OCI-LY1 (cell line): ENCODE results near the gene IL1F10.

Experiments used
- H2AFZ ChIP-seq: fragments of 200-600 bp; sonication (generic), shearing (Covaris generic); 2 replicates; pipeline ENCODE4 v1.6.0; 2014; ENCODE audit warnings: antibody characterized with exemption, mild to moderate bottlenecking, low read length
- H3F3A ChIP-seq: fragments of 200-600 bp; sonication (generic), shearing (Covaris generic); 2 replicates; pipeline ENCODE4 v1.6.0; 2014; ENCODE audit warnings: mild to moderate bottlenecking, antibody characterized with exemption, low read length, moderate library complexity; ENCODE audit not compliant: insufficient read depth
- H3K27ac ChIP-seq: fragments of 200-600 bp; sonication (generic); 2 replicates; pipeline ENCODE4 v1.5.1; 2014; ENCODE audit warnings: low read length, mixed run types, mild to moderate bottlenecking, low read depth; ENCODE audit not compliant: poor library complexity, severe bottlenecking
- H3K27me3 ChIP-seq: fragments of 200-600 bp; sonication (generic); 2 replicates; pipeline ENCODE4 v1.6.0; 2014; ENCODE audit warnings: antibody characterized with exemption, mild to moderate bottlenecking, low read length, moderate library complexity; ENCODE audit not compliant: insufficient read depth
- H3K36me3 ChIP-seq: fragments of 200-600 bp; sonication (generic); 2 replicates; pipeline ENCODE4 v1.6.1; 2014; ENCODE audit warnings: mild to moderate bottlenecking, antibody characterized with exemption, low read length, moderate library complexity, mixed read lengths; ENCODE audit not compliant: insufficient read depth
- H3K4me1 ChIP-seq: fragments of 200-600 bp; sonication (generic); 2 replicates; pipeline ENCODE4 v1.5.1; 2014; ENCODE audit warnings: mild to moderate bottlenecking, low read length, moderate library complexity; ENCODE audit not compliant: insufficient read depth, severe bottlenecking
- H3K4me2 ChIP-seq: fragments of 200-600 bp; sonication (generic), shearing (Covaris generic); 2 replicates; pipeline ENCODE4 v1.6.1; 2014; ENCODE audit warnings: low read length
- H3K4me3 ChIP-seq: fragments of 200-600 bp; sonication (generic); 2 replicates; pipeline ENCODE4 v1.5.1; 2014; ENCODE audit warnings: low read length, low read depth, mild to moderate bottlenecking, mixed read lengths; ENCODE audit not compliant: poor library complexity, severe bottlenecking
- H3K79me2 ChIP-seq: fragments of 200-600 bp; shearing (Covaris generic); 2 replicates; pipeline ENCODE4 v1.6.1; 2016; ENCODE audit warnings: mixed run types, low read length, mixed read lengths; ENCODE audit not compliant: insufficient read depth
- H3K9ac ChIP-seq: fragments of 200-600 bp; sonication (generic), shearing (Covaris generic); 2 replicates; pipeline ENCODE4 v1.6.1; 2014; ENCODE audit warnings: mild to moderate bottlenecking, low read length, mixed read lengths
- H3K9me2 ChIP-seq: fragments of 200-600 bp; sonication (generic), shearing (Covaris generic); 2 replicates; pipeline ENCODE4 v1.6.1; 2014; ENCODE audit warnings: low read depth, mild to moderate bottlenecking, low read length, mixed read lengths
- H3K9me3 ChIP-seq: fragments of 200-600 bp; shearing (Covaris generic); 2 replicates; pipeline ENCODE4 v1.6.1; 2014; ENCODE audit warnings: low read length, mixed read lengths
- H4K20me1 ChIP-seq: fragments of 200-600 bp; sonication (generic), shearing (Covaris generic); 2 replicates; pipeline ENCODE4 v1.6.0; 2016; ENCODE audit warnings: mild to moderate bottlenecking, low read length; ENCODE audit not compliant: insufficient read depth
- EZH2 ChIP-seq: fragments of 200-600 bp; sonication (generic), shearing (Covaris generic); IDR thresholded peaks from 2 replicates; pipeline ENCODE4 v1.8.0; 2017; ENCODE audit warnings: borderline replicate concordance, mixed run types, mild to moderate bottlenecking, antibody characterized with exemption, low read length, moderate library complexity, mixed read lengths
- TF ChIP-seq, protein P1 (sequence below): fragments of 200-600 bp; sonication (generic), shearing (Covaris generic); IDR thresholded peaks from 2 replicates; pipeline ENCODE4 v1.5.1; 2017; ENCODE audit warnings: mild to moderate bottlenecking, antibody characterized with exemption, low read length, moderate library complexity, mixed read lengths

The IL1F10 gene

DNA sequence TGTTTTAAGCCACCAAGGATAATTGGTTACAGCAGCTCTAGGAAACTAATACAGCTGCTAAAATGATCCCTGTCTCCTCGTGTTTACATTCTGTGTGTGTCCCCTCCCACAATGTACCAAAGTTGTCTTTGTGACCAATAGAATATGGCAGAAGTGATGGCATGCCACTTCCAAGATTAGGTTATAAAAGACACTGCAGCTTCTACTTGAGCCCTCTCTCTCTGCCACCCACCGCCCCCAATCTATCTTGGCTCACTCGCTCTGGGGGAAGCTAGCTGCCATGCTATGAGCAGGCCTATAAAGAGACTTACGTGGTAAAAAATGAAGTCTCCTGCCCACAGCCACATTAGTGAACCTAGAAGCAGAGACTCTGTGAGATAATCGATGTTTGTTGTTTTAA, 3.5 kb upstream of the IL1F10 start:
- Histone ChIP-seq H3K36me3 (no peaks in the 10 kb centered on the region), H3K9ac (no peak overlapping the region), H3K9me2 (no peaks in the 10 kb centered on the region), H3K4me2 (no peak overlapping the region), H3K9me3 (no peaks in the 10 kb centered on the region), H3K4me3 (no peak overlapping the region), H3F3A (no peaks in the 10 kb centered on the region), H3K4me1 (no peaks in the 10 kb centered on the region), H3K27ac (no peak overlapping the region), H3K79me2 (no peaks in the 10 kb centered on the region), H3K27me3 (no peaks in the 10 kb centered on the region; the same call in 1 of the 2 replicates), H2AFZ (no peak overlapping the region), H4K20me1 (no peaks in the 10 kb centered on the region)
- TF ChIP-seq, protein P1, sequence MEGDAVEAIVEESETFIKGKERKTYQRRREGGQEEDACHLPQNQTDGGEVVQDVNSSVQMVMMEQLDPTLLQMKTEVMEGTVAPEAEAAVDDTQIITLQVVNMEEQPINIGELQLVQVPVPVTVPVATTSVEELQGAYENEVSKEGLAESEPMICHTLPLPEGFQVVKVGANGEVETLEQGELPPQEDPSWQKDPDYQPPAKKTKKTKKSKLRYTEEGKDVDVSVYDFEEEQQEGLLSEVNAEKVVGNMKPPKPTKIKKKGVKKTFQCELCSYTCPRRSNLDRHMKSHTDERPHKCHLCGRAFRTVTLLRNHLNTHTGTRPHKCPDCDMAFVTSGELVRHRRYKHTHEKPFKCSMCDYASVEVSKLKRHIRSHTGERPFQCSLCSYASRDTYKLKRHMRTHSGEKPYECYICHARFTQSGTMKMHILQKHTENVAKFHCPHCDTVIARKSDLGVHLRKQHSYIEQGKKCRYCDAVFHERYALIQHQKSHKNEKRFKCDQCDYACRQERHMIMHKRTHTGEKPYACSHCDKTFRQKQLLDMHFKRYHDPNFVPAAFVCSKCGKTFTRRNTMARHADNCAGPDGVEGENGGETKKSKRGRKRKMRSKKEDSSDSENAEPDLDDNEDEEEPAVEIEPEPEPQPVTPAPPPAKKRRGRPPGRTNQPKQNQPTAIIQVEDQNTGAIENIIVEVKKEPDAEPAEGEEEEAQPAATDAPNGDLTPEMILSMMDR = no peak
- no peak for TF ChIP-seq EZH2

DNA sequence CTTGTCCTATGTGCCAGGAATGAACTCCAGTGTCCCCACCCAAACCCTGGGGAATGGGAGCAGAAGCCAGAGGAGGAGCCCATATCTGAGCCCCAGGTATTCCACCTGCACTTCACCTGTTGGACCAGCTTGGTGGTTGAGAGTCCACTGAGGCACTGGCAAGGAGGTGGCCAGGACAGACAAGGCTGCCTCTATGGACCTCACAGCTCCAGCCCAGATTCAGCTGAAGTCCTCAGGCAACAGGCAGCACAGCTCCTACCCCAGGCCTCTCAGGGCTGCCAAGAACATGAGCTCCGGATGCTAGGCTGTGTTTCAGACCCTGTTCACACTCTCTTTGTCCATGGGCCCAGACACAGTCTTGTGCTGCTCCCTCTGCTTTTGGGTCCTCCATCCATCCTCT, 2.9 kb upstream of the IL1F10 start:
- Histone ChIP-seq H4K20me1 (no peaks in the 10 kb centered on the region), H3K27ac (no peak overlapping the region), H3K79me2 (no peaks in the 10 kb centered on the region), H3K9me2 (no peaks in the 10 kb centered on the region), H3K36me3 (no peaks in the 10 kb centered on the region), H3F3A (no peaks in the 10 kb centered on the region), H3K4me3 (no peak overlapping the region), H3K9me3 (no peaks in the 10 kb centered on the region), H3K4me2 (no peak overlapping the region), H2AFZ (no peak overlapping the region), H3K27me3 (no peaks in the 10 kb centered on the region; the same call in 1 of the 2 replicates), H3K9ac (no peak overlapping the region), H3K4me1 (no peaks in the 10 kb centered on the region)
- TF ChIP-seq, protein P1 = no peak
- TF ChIP-seq EZH2 = no peak

DNA sequence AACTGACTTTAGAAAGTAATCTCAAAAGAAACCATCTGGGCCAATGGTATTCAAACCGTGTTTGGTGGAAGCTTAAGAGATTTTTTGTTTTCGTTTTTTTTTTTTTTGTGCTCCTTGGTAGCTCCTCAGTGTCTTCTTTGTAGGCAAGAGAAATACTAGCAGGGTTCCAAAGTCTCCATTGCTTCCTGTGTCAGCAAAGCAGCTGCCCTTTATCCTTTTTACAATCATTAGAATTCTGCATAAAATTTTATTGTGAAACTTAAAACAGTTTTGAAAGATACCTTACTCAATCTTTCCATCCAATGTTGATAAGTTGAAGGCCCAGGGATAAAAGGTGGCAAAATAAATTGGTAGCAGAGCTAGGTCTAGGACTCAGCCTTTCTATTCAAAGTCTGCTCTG, 479 bp downstream of the IL1F10 start:
- Histone ChIP-seq H3K4me2 (no peak overlapping the region), H3F3A (no peaks in the 10 kb centered on the region), H3K27me3 (no peaks in the 10 kb centered on the region; the same call in 1 of the 2 replicates), H3K4me1 (no peaks in the 10 kb centered on the region), H3K27ac (no peak overlapping the region), H2AFZ (no peak overlapping the region), H3K79me2 (no peaks in the 10 kb centered on the region), H3K36me3 (no peaks in the 10 kb centered on the region), H3K9me2 (no peaks in the 10 kb centered on the region), H3K4me3 (no peak overlapping the region), H4K20me1 (no peaks in the 10 kb centered on the region), H3K9ac (no peak overlapping the region), H3K9me3 (no peaks in the 10 kb centered on the region)
- TF ChIP-seq, protein P1 = no peak
- no peak for TF ChIP-seq EZH2
